DND-41 (cell line): ENCODE results near the gene DCTN1.

Experiments
- EZH2 ChIP-seq: IDR thresholded peaks from 3 replicates; pipeline ENCODE4 v1.6.1; 2012; ENCODE audit warnings: borderline replicate concordance, low read depth, mild to moderate bottlenecking, moderate library complexity, low read length, inconsistent platforms; ENCODE audit not compliant: severe bottlenecking
- TF ChIP-seq, protein P1 (sequence below): IDR thresholded peaks from 2 replicates; pipeline ENCODE4 v1.5.1; 2012; ENCODE audit warnings: borderline replicate concordance, low read length, moderate library complexity, mild to moderate bottlenecking; ENCODE audit not compliant: poor library complexity, severe bottlenecking; ENCODE audit errors: extremely low read depth

DNA sequence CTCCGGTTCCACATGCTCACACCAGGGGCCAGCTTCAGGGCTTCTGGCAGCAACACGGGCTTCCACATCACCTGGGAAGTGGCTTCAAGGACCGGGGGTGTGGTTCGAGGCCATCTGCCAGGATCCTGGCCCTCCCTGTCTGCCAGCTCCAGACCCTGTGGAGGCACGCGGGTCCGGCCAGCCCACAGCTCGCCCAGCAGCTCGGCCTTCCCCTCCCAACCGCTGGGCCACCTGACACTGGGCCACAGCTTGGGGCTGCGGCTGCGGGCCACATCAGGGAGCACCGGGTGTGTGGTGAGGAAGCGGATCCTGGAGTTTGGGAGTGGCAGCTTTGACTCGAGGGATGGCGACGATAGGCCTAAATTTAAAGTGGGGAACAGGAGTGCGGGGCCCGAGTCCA, 34.3 kb upstream of the DCTN1 start:
- TF ChIP-seq, protein P1, sequence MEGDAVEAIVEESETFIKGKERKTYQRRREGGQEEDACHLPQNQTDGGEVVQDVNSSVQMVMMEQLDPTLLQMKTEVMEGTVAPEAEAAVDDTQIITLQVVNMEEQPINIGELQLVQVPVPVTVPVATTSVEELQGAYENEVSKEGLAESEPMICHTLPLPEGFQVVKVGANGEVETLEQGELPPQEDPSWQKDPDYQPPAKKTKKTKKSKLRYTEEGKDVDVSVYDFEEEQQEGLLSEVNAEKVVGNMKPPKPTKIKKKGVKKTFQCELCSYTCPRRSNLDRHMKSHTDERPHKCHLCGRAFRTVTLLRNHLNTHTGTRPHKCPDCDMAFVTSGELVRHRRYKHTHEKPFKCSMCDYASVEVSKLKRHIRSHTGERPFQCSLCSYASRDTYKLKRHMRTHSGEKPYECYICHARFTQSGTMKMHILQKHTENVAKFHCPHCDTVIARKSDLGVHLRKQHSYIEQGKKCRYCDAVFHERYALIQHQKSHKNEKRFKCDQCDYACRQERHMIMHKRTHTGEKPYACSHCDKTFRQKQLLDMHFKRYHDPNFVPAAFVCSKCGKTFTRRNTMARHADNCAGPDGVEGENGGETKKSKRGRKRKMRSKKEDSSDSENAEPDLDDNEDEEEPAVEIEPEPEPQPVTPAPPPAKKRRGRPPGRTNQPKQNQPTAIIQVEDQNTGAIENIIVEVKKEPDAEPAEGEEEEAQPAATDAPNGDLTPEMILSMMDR: no peak
- no peak for TF ChIP-seq EZH2
